Esophagus squamous epithelium (tissue), 4 donors: Measurements from ENCODE around the gene NCEH1.

ENCODE experiments used
- CTCF ChIP-seq, 6 experiments: fragments of 450-650 bp in 4 of 6; fragments of 200-600 bp in 2 of 6; sonication (generic) in 2 of 6; IDR thresholded peaks; one replicate each; pipeline ENCODE4 v1.5.1; 2016 to 2019; ENCODE audit warnings: antibody characterized with exemption in 6 of 6, mild to moderate bottlenecking in 4 of 6, moderate library complexity in 4 of 6
- POLR2A ChIP-seq, 4 donors: fragments of 450-650 bp; IDR thresholded peaks; one replicate each; pipeline ENCODE4 v1.6.1; 2017; ENCODE audit warnings: antibody characterized with exemption in 4 of 4, mild to moderate bottlenecking in 4 of 4, moderate library complexity in 3 of 4

- TF ChIP-seq CTCF (IDR thresholded peaks at IDR 0.05) (no peak), POLR2A (IDR thresholded peaks at IDR 0.05) (no peak)
Observed at GRCh38 chr3:172753125-172753524, 42.3 kb upstream of the NCEH1 start.
